B cell (primary cell): ENCODE data around the gene NOP9. TPM values are rescaled to one million over a fixed set of nuclear protein-coding genes. Genes with fewer than 3 reads are reported as not detected.

Experiments used
- ATAC-seq: fragments of 200-7000 bp; cut with Tn5 transposase; one replicate; pipeline ENCODE4 v1.10.0; 2021; ENCODE audit warnings: low read depth, mild to moderate bottlenecking, moderate number of reproducible peaks, moderate library complexity
- CTCF ChIA-PET: fragments of 350-600 bp; sonication (Branson Sonifier 250); formaldehyde crosslinking; loops from one replicate; lab custom pipeline; 2021; ENCODE audit warnings: antibody characterized with exemption, inconsistent platforms; lab: Charles Lee
- POLR2A ChIA-PET: fragments of 350-600 bp; sonication (Branson Sonifier 250); formaldehyde crosslinking; loops from one replicate; lab custom pipeline; 2021; ENCODE audit warnings: antibody characterized with exemption; lab: Charles Lee
- DNase-seq: peaks from one replicate; pipeline ENCODE4 v3.0.0; 2013
- H2AFZ ChIP-seq: 2 replicates; pipeline ENCODE4 v1.6.1; 2012; ENCODE audit warnings: mild to moderate bottlenecking, low read depth, low read length; ENCODE audit not compliant: insufficient read depth, poor library complexity, severe bottlenecking
- H3K27ac ChIP-seq, 2 donors: 1 replicate in 1 of 2; 2 replicates in 1 of 2; pipeline ENCODE4 v1.5.1; 2012 to 2013; ENCODE audit warnings: low read length in 2 of 2, mild to moderate bottlenecking in 2 of 2, moderate library complexity in 1 of 2
- H3K27me3 ChIP-seq, 4 experiments: fragments of 200-600 bp in 1 of 4; sonication (generic) in 1 of 4; replicated peaks in 1 of 4; 1 replicate in 2 of 4; 2 replicates in 2 of 4; pipeline versions ENCODE4 v1.6.1 to v1.7.0; 2013 to 2016; ENCODE audit warnings: low read length in 3 of 4, mild to moderate bottlenecking in 2 of 4, mixed read lengths in 1 of 4, moderate library complexity in 1 of 4; ENCODE audit not compliant: insufficient read depth in 4 of 4, control insufficient read depth in 3 of 4; ENCODE audit errors: control extremely low read depth in 1 of 4
- H3K36me3 ChIP-seq, 2 experiments: replicated peaks in 1 of 2; 1 replicate in 1 of 2; 2 replicates in 1 of 2; pipeline versions ENCODE4 v1.6.1 to v1.7.1; 2013; ENCODE audit warnings: low read length in 1 of 2; ENCODE audit not compliant: insufficient read depth in 2 of 2, control insufficient read depth in 1 of 2; ENCODE audit errors: control extremely low read depth in 1 of 2, extremely low read depth in 1 of 2
- H3K4me1 ChIP-seq, 2 donors: fragments of 200-600 bp in 1 of 2; sonication (generic) in 1 of 2; 1 replicate in 1 of 2; 2 replicates in 1 of 2; pipeline versions ENCODE4 v1.5.1 to v1.6.1; 2013 to 2017; ENCODE audit warnings: low read length in 2 of 2; ENCODE audit not compliant: control insufficient read depth in 2 of 2, insufficient read depth in 2 of 2
- H3K4me2 ChIP-seq: replicated peaks from 2 replicates; pipeline ENCODE3; 2012; ENCODE audit warnings: mild to moderate bottlenecking, low read depth, low read length; ENCODE audit not compliant: poor library complexity, severe bottlenecking
- H3K4me3 ChIP-seq, 5 experiments: fragments of 200-600 bp in 1 of 5; sonication (generic) in 1 of 5; 1 replicate in 3 of 5; 2 replicates in 2 of 5; pipeline versions ENCODE4 v1.5.1 to v1.7.0; 2011 to 2016; ENCODE audit warnings: low read length in 4 of 5, mild to moderate bottlenecking in 4 of 5, low read depth in 2 of 5, control low read depth in 1 of 5, moderate library complexity in 1 of 5; ENCODE audit not compliant: insufficient read depth in 1 of 5; ENCODE audit errors: control extremely low read depth in 1 of 5, extremely low read depth in 1 of 5
- H3K79me2 ChIP-seq: fragments of 200-600 bp; sonication (generic); one replicate; pipeline ENCODE4 v1.6.0; 2016; ENCODE audit warnings: low read length; ENCODE audit not compliant: control insufficient read depth, insufficient read depth
- H3K9ac ChIP-seq: fragments of 200-600 bp; sonication (generic); 2 replicates; pipeline ENCODE4 v1.6.1; 2017; ENCODE audit warnings: mild to moderate bottlenecking, low read length, moderate library complexity
- H3K9me3 ChIP-seq, 3 donors: one replicate each; pipeline versions ENCODE4 v1.6.1 to v1.7.1; 2013; ENCODE audit warnings: low read length in 2 of 3; ENCODE audit not compliant: control insufficient read depth in 2 of 3, insufficient read depth in 1 of 3; ENCODE audit errors: control extremely low read depth in 1 of 3
- H4K20me1 ChIP-seq: 2 replicates; pipeline ENCODE4 v1.6.0; 2012; ENCODE audit warnings: mild to moderate bottlenecking, low read length; ENCODE audit not compliant: insufficient read depth, control insufficient read depth, poor library complexity, severe bottlenecking
- H3K27ac Mint-ChIP-seq: one replicate; pipeline ENCODE4 v1.8.0; 2021; ENCODE audit warnings: mixed read lengths
- H3K27me3 Mint-ChIP-seq: one replicate; pipeline ENCODE4 v1.8.0; 2021; ENCODE audit warnings: mixed read lengths
- H3K4me1 Mint-ChIP-seq: one replicate; pipeline ENCODE4 v1.8.0; 2021; ENCODE audit warnings: mixed read lengths
- H3K4me3 Mint-ChIP-seq: one replicate; pipeline ENCODE4 v1.8.0; 2021; ENCODE audit warnings: mixed read lengths
- H3K9me3 Mint-ChIP-seq: one replicate; pipeline ENCODE4 v1.8.0; 2022; ENCODE audit warnings: mixed read lengths; ENCODE audit not compliant: insufficient read depth
- CTCF ChIP-seq: fragments of 200-600 bp; IDR thresholded peaks from one replicate; pipeline ENCODE4 v1.8.0; 2022; ENCODE audit warnings: antibody characterized with exemption, mild to moderate bottlenecking
- EZH2 ChIP-seq: IDR thresholded peaks from 2 replicates; pipeline ENCODE4 v1.6.1; 2012; ENCODE audit warnings: borderline replicate concordance, low read depth, mild to moderate bottlenecking, moderate library complexity, low read length; ENCODE audit not compliant: insufficient read depth, poor library complexity, severe bottlenecking
- WGBS: methylation state at CpG from one replicate; pipeline ENCODE4 v1.1.5; 2013; ENCODE audit warnings: missing lambda C conversion rate; ENCODE audit not compliant: insufficient coverage; 5-methylcytosine and 5-hydroxymethylcytosine counted together
- intact Hi-C: fragments of 100-400 bp; cut with micrococcal nuclease; formaldehyde crosslinking; loops from one replicate; pipeline ENCODE4 v1.10.0; 2022
- polyA plus RNA-seq: library from polyadenylated mRNA; depleted of rRNA; stranded (reverse); fragments of >200 nt; gene quantifications from 2 replicates; pipeline ENCODE4 v1.2.3, GENCODE V29; 2012
- total RNA-seq, 2 donors: library from RNA; stranded (reverse); fragments of 120-200 nt in 1 of 2; gene quantifications; 1 replicate in 1 of 2; 2 replicates in 1 of 2; pipeline versions ENCODE4 v1.2.3 to v1.2.4, GENCODE V29; 2013 to 2022

The NOP9 gene
- total and polyA plus RNA-seq, 2 donors (not counting 1 experiment from before 2014, with no cell fraction given), result 9.7 to 22.6 TPM

GRCh38 chr14:24323341-24323740, 23.7 kb downstream of the NOP9 start:
- ATAC-seq (no peak), DNase-seq (no peak)
- Mint-ChIP-seq H3K27me3 (peaks cover 11% of the 10 kb centered on the region), H3K27ac (no peak overlapping the region), H3K4me3 (no peak overlapping the region), H3K4me1 (peaks cover 9% of the 10 kb centered on the region), H3K9me3 (no peaks in the 10 kb centered on the region)
- 88% methylated on average over 3 of the region's 3 CpGs for WGBS
- H2AFZ ChIP-seq, result no peak overlapping the region
- H3K4me2 ChIP-seq, result no peak overlapping the region
- H3K36me3 ChIP-seq, result no peaks in the 10 kb centered on the region
- TF ChIP-seq CTCF (no peak), EZH2 (no peak)
- no peak overlapping the region for H3K9ac ChIP-seq
- ChIA-PET CTCF (interaction anchor here (1.4 to 9.1 kb wide), 4 partner anchors 10 to 108 kb away, joined by 5 to 65 read pairs (median 10); partner anchors contain the start of genes CIDEB, LTB4R and LTB4R2), POLR2A (no interaction called here)
- H3K4me1 ChIP-seq, result peaks cover 5 to 9% of the 10 kb centered on the region in 2 donors
- no peak overlapping the region for H3K27ac ChIP-seq
- no peaks in the 10 kb centered on the region for H4K20me1 ChIP-seq
- H3K9me3 ChIP-seq, result no peaks in the 10 kb centered on the region
- intact Hi-C loops, result no loop called here
- no peak overlapping the region for H3K4me3 ChIP-seq
- peaks cover 0 to 6% (median 0%) of the 10 kb centered on the region in 4 experiments for H3K27me3 ChIP-seq
- no peaks in the 10 kb centered on the region for H3K79me2 ChIP-seq

GRCh38 chr14:24324024-24324423, 24.4 kb downstream of the NOP9 start:
- H3K27ac ChIP-seq, result no peak overlapping the region

More at GRCh38 chr14:24324024-24324423, 24.4 kb downstream of the NOP9 start:
- Histone ChIP-seq H3K4me1 (peaks cover 5 to 9% of the 10 kb centered on the region in 2 donors), H3K4me2 (no peak overlapping the region), H3K79me2 (no peaks in the 10 kb centered on the region), H4K20me1 (no peaks in the 10 kb centered on the region), H3K9me3 (no peaks in the 10 kb centered on the region), H3K27me3 (peaks cover 0 to 3% (median 0%) of the 10 kb centered on the region in 4 experiments), H3K36me3 (no peaks in the 10 kb centered on the region), H3K9ac (no peak overlapping the region), H2AFZ (no peak overlapping the region), H3K4me3 (no peak overlapping the region)
- Mint-ChIP-seq H3K4me3 (no peak overlapping the region), H3K9me3 (no peaks in the 10 kb centered on the region), H3K4me1 (peaks cover 13% of the 10 kb centered on the region), H3K27me3 (peaks cover 11% of the 10 kb centered on the region), H3K27ac (no peak overlapping the region)
- 94% methylated on average over 4 of the region's 6 CpGs for WGBS
- ChIA-PET POLR2A (no interaction called here), CTCF (interaction anchor here (0.6 to 9.1 kb wide), 6 partner anchors 13 to 113 kb away, joined by 3 to 65 read pairs (median 8); partner anchors contain the start of genes CIDEB, LTB4R and LTB4R2)
- no peak for DNase-seq
- TF ChIP-seq CTCF (no peak), EZH2 (no peak)
- intact Hi-C loops, result no loop called here
- ATAC-seq, result no peak
